Fibroblast of mammary gland (primary cell): ENCODE results near the gene ARHGAP15.

Experiments used
- DNase-seq: peaks from one replicate; pipeline ENCODE4 v3.0.0-alpha.2; 2010; ENCODE audit warnings: low read depth
- H3K4me3 ChIP-seq: 2 replicates; pipeline ENCODE4 v1.5.1; 2011; ENCODE audit warnings: low read depth, mild to moderate bottlenecking, low read length, moderate library complexity; ENCODE audit not compliant: control insufficient read depth
- CTCF ChIP-seq: conservative IDR thresholded peaks from 2 replicates; pipeline ENCODE4 v1.5.1; 2011; ENCODE audit warnings: low read depth, low read length, inconsistent platforms; ENCODE audit not compliant: control insufficient read depth, insufficient read depth

Gene ARHGAP15

GRCh38 chr2:143225931-143226330 lies 96.7 kb downstream of the ARHGAP15 start:
- H3K4me3 ChIP-seq: no peak overlapping the region
- no peak for DNase-seq
- TF ChIP-seq CTCF: no peak

DNA sequence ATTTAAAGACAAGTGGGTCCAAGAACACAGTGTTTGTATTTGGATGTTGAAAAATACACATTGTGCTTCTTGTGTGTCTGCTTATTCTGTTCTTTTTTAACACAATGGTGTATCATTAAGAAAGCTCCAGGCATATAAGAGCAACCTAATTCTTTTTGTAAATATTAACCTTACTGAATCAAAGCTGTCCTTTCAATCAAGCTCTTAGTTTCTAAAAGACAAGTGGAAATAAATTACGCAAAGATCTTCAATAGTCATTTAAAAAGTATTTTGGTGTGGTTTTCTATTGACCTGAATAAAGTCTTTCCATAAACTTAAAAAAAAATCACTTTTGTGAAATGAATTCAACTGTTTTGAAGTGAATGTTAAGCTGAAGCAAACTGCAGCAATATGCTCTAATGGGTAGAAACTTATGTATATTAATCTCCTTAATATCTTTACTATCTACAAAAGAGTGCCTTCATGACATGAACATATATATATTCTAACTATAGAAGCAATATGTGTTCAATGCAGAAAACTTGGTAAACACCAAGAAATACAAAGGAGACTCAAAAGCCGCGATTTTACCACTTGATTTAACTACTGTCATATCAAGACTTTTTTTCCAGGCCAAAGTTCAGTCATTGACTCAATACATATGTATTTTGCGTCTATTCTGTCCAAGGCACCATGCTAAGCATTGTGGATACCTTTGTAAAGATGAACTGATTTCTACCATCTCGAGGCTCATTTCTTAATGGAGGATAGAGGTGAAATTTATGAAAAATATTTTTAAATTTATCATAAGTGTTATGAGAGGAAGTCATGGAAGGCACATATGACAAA lies 97.7 kb downstream of the ARHGAP15 start:
- DNase-seq: no peak
- TF ChIP-seq CTCF: no peak

DNA sequence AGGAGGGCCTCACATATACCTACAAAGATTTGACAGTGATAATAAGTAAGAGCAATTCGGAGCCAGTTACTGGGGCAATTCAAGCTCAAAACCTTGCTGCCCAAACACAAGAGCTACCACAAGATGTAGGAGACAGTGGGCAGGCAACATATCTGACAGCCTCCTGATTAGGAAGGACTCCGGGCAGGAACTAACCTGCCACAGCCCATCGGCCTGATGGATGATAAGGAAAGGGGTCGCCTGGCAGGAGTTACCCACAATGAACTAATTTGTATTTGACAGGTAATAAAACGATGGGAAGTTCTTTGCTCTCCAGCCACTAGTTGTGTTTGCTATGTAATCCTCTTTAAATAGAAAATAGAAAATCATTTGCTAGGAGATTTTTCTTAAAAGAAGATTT lies 100.2 kb downstream of the ARHGAP15 start:
- no peak for DNase-seq
- H3K4me3 ChIP-seq: no peak overlapping the region
- no peak for TF ChIP-seq CTCF

More for the DNA sequence above, 97.7 kb downstream of the ARHGAP15 start:
- H3K4me3 ChIP-seq: no peak overlapping the region

- TF ChIP-seq CTCF: no peak
- no peak overlapping the region for H3K4me3 ChIP-seq
- no peak for DNase-seq
Measured at GRCh38 chr2:143229952-143230351, 100.7 kb downstream of the ARHGAP15 start.

DNA sequence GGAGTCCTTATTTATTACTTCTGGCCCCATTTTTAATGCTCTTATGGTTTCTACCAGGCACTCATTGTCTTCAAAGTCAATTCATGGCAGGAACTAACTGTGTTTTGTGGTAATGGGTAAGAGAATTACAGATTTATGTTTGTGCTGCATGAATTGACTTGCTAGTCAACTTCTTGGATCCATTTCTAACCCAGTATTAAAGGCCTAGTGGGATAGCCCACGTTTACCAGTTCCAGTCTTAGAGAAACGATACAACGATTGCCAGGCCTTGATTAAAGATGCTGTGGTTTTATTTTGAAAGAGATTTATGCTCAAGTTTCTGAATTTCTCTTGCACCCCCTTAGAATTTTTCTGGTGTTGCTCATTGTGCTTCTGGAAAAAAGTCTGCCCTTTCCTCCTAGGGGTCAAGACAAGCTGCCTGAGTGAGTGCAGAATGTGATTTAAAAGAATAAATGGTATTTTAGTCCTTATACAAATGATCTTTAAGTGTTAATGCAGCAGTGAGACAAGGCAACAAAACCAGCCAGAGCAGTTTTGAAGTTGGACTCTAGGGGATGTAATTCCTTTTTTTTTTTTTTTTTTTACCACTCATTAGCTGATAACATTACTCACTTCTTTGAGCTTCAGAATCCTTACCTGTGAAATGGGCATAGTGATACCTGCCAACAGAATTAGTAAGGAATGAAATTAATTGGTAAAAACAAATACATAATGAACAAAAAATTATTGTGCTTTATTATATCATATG lies 101.5 kb downstream of the ARHGAP15 start:
- H3K4me3 ChIP-seq: no peak overlapping the region
- DNase-seq: no peak
- peak; percentile 9 for TF ChIP-seq CTCF

DNA sequence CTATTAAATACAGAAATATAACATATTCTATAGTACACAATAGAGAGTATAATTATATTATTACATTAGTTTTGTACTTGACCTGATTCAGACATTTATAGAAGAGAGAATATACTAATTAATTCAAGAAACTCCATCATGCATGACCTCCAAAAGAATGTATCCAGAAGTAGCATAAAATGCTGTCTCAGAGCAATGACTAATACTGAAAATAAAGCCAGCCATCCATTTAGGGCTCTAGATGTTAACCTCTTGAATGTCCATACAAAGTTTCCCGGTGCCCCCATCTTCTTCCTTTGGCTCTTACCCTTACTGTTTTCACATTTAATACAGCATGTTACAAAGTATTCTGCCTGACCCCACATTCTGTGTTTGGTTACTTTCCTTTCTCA lies 102.0 kb downstream of the ARHGAP15 start:
- DNase-seq: no peak
- H3K4me3 ChIP-seq: no peak overlapping the region

More for the DNA sequence above, 102.0 kb downstream of the ARHGAP15 start:
- no peak for TF ChIP-seq CTCF
